Hepatocyte (in vitro differentiated cells): ENCODE results near the gene KASH5. TPM values are rescaled to one million over a fixed set of nuclear protein-coding genes. Genes with fewer than 3 reads are reported as not detected.
A peak's percentile ranks its signal among the peaks of the same experiment; 100 is the strongest.

Source experiments
- DNase-seq: peaks from one replicate; pipeline ENCODE4 v3.0.0-alpha.2; 2016; ENCODE audit warnings: low spot score
- H2AFZ ChIP-seq: fragments of 200-600 bp; sonication (generic); 2 replicates; pipeline ENCODE4 v1.6.0; 2016; ENCODE audit warnings: antibody characterized with exemption, mild to moderate bottlenecking
- H3K27ac ChIP-seq: fragments of 200-600 bp; sonication (generic); 2 replicates; pipeline ENCODE4 v1.5.1; 2016; ENCODE audit warnings: mild to moderate bottlenecking
- H3K27me3 ChIP-seq: fragments of 200-600 bp; sonication (generic); 2 replicates; pipeline ENCODE4 v1.6.1; 2016
- H3K36me3 ChIP-seq: fragments of 200-600 bp; sonication (generic); replicated peaks from 2 replicates; pipeline ENCODE4 v1.5.1; 2016; ENCODE audit warnings: low read depth; ENCODE audit not compliant: insufficient read depth
- H3K4me1 ChIP-seq: fragments of 200-600 bp; sonication (generic); 2 replicates; pipeline ENCODE4 v1.5.1; 2016; ENCODE audit warnings: mild to moderate bottlenecking, moderate library complexity; ENCODE audit not compliant: insufficient read depth
- H3K4me2 ChIP-seq: fragments of 200-600 bp; sonication (generic); 2 replicates; pipeline ENCODE4 v1.6.0; 2016
- H3K4me3 ChIP-seq: fragments of 200-600 bp; sonication (generic); 2 replicates; pipeline ENCODE4 v1.5.1; 2016; ENCODE audit warnings: mild to moderate bottlenecking
- H3K79me2 ChIP-seq: fragments of 200-600 bp; sonication (generic); 2 replicates; pipeline ENCODE4 v1.6.0; 2017; ENCODE audit warnings: mild to moderate bottlenecking
- H3K9me2 ChIP-seq: fragments of 200-600 bp; sonication (generic); replicated peaks from 2 replicates; pipeline ENCODE4 v1.6.0; 2017; ENCODE audit warnings: mild to moderate bottlenecking; ENCODE audit not compliant: insufficient read depth
- H3K9me3 ChIP-seq: fragments of 200-600 bp; sonication (generic); 2 replicates; pipeline ENCODE4 v1.5.1; 2016; ENCODE audit warnings: low read depth, mild to moderate bottlenecking
- H4K20me1 ChIP-seq: fragments of 200-600 bp; sonication (generic); 2 replicates; pipeline ENCODE4 v1.6.0; 2016; ENCODE audit warnings: mild to moderate bottlenecking; ENCODE audit not compliant: insufficient read depth, poor library complexity, severe bottlenecking
- EZH2 ChIP-seq: fragments of 200-600 bp; sonication (generic); IDR thresholded peaks from 2 replicates; pipeline ENCODE4 v1.6.1; 2016; ENCODE audit warnings: antibody characterized with exemption, mild to moderate bottlenecking, borderline replicate concordance
- EZH2phosphoT487 ChIP-seq: fragments of 200-600 bp; sonication (generic); IDR thresholded peaks from one replicate; pipeline ENCODE4 v1.6.1; 2018; ENCODE audit warnings: antibody characterized with exemption, mild to moderate bottlenecking, low read depth, moderate library complexity; ENCODE audit not compliant: unreplicated experiment, severe bottlenecking
- whole genome bisulfite sequencing: methylation state at CpG from one replicate; pipeline ENCODE4 v1.1.6; 2016; ENCODE audit warnings: low lambda C conversion rate; ENCODE audit errors: missing lambda C conversion rate; 5-methylcytosine and 5-hydroxymethylcytosine counted together
- polyA plus RNA-seq: library from polyadenylated mRNA; unstranded; fragments of >200 nt; fragmentation: Nextera tagmentation; extraction: Ambion mirVana; gene quantifications from 2 replicates; pipeline ENCODE4 v1.2.1, GENCODE V29; 2016
- total RNA-seq: library from RNA; depleted of rRNA; stranded (reverse); fragments of >200 nt; gene quantifications from 2 replicates; pipeline ENCODE4 v1.2.3, GENCODE V29; 2014
- TF ChIP-seq, protein P1 (sequence below): fragments of 200-600 bp; sonication (generic); IDR thresholded peaks from 2 replicates; pipeline ENCODE4 v1.5.1; 2016; ENCODE audit warnings: antibody characterized with exemption, mild to moderate bottlenecking; ENCODE audit not compliant: poor library complexity

The KASH5 gene
- total and polyA plus RNA-seq, 2 experiments from 2014 or later: not detected

- TF ChIP-seq, protein P1, sequence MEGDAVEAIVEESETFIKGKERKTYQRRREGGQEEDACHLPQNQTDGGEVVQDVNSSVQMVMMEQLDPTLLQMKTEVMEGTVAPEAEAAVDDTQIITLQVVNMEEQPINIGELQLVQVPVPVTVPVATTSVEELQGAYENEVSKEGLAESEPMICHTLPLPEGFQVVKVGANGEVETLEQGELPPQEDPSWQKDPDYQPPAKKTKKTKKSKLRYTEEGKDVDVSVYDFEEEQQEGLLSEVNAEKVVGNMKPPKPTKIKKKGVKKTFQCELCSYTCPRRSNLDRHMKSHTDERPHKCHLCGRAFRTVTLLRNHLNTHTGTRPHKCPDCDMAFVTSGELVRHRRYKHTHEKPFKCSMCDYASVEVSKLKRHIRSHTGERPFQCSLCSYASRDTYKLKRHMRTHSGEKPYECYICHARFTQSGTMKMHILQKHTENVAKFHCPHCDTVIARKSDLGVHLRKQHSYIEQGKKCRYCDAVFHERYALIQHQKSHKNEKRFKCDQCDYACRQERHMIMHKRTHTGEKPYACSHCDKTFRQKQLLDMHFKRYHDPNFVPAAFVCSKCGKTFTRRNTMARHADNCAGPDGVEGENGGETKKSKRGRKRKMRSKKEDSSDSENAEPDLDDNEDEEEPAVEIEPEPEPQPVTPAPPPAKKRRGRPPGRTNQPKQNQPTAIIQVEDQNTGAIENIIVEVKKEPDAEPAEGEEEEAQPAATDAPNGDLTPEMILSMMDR: no peak
- peaks cover 3% of the 10 kb centered on the region for H3K4me1 ChIP-seq
- H3K9me2 ChIP-seq: no peaks in the 10 kb centered on the region
- H3K36me3 ChIP-seq: no peaks in the 10 kb centered on the region
- 44% methylated on average over 6 of the region's 6 CpGs for WGBS
- H3K27me3 ChIP-seq: peaks cover 74% of the 10 kb centered on the region
- no peak overlapping the region for H3K27ac ChIP-seq
- H3K9me3 ChIP-seq: no peaks in the 10 kb centered on the region
- no peak for DNase-seq
- H4K20me1 ChIP-seq: no peaks in the 10 kb centered on the region
- no peaks in the 10 kb centered on the region for H3K79me2 ChIP-seq
- H3K4me2 ChIP-seq: no peak overlapping the region
- H3K4me3 ChIP-seq: no peak overlapping the region
- no peak overlapping the region for H2AFZ ChIP-seq
These were observed 51.8 kb downstream of the KASH5 start for GRCh38 chr19:49439836-49440235.

- H3K9me3 ChIP-seq: no peaks in the 10 kb centered on the region
- TF ChIP-seq EZH2phosphoT487 (no peak), EZH2 (peak; percentile 68)
- TF ChIP-seq, protein P1: no peak
- H3K4me2 ChIP-seq: peak overlapping the region; percentile 95
- H3K27me3 ChIP-seq: peaks cover 66% of the 10 kb centered on the region
- no peak overlapping the region for H2AFZ ChIP-seq
- no peaks in the 10 kb centered on the region for H3K36me3 ChIP-seq
- no peaks in the 10 kb centered on the region for H3K79me2 ChIP-seq
- WGBS: 45% methylated on average over 18 of the region's 19 CpGs
- H3K4me1 ChIP-seq: peaks cover 3% of the 10 kb centered on the region
- no peaks in the 10 kb centered on the region for H3K9me2 ChIP-seq
- H4K20me1 ChIP-seq: no peaks in the 10 kb centered on the region
- no peak for DNase-seq
- no peak overlapping the region for H3K4me3 ChIP-seq
- H3K27ac ChIP-seq: no peak overlapping the region
These were observed 52.6 kb downstream of the KASH5 start for GRCh38 chr19:49440439-49441209.

DNA sequence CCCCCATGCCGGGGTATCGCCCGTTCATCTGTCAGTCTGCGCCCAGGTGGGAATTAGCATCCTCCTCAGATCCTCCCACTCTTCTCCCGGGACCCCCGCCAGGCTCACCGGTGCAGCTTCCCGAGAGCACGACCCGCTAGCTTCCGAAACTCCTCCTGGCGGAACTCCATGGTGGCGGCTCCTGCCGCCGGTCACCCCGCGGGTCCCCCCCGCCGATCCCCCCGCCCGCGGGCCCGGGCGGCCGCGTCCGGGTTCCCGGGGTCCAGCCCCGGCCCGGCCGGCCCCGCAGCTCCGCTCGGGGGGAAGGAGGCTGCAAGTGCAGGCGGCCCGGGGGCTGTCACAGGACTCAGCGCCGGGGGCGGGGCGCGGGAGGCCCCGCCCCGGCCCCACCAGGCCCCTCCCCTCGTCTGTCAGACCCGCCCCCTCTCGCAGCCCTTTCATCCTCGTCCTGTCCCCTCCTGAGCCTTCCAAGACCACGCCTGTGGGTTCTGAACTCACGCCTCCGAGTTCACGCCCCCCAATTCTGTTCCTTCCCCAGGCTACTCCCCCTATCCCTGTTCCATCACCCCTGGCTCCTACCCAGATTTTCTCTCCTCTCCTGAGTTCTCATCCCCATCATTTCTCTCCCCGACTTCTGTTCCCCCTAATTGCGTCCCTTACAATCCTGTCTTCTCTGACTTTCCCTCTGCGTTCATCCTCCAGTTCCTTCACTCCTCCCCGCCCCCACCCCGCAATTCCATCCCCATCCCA lies 53.3 kb downstream of the KASH5 start, which contains the start of gene SLC17A7:
TSS of gene SLC17A7 (minus strand) at position 318 of the 750 bp plus-strand sequence. CDS start at position 170, 148 bp downstream.
- H3K36me3 ChIP-seq: no peaks in the 10 kb centered on the region
- H3K27ac ChIP-seq: no peak within 1 kb of the TSS
- H3K9me2 ChIP-seq: no peaks in the 10 kb centered on the region
- TF ChIP-seq, protein P1: no peak
- TF ChIP-seq EZH2 (no peak), EZH2phosphoT487 (no peak)
- H2AFZ ChIP-seq: peak within 1 kb of the TSS; percentile 95
- H3K4me2 ChIP-seq: peak within 1 kb of the TSS; percentile 95
- peaks cover 59% of the 10 kb centered on the region for H3K27me3 ChIP-seq
- H3K4me1 ChIP-seq: peaks cover 3% of the 10 kb centered on the region
- no peak within 1 kb of the TSS for H3K4me3 ChIP-seq
- 5% methylated on average over 29 of the region's 56 CpGs for WGBS
- no peaks in the 10 kb centered on the region for H4K20me1 ChIP-seq
- DNase-seq: peak; percentile 59
- H3K79me2 ChIP-seq: no peaks in the 10 kb centered on the region
- H3K9me3 ChIP-seq: no peaks in the 10 kb centered on the region
